Tibial nerve (tissue), 4 donors: ENCODE measurements around the gene PACSIN2. TPM values are rescaled to one million over a fixed set of nuclear protein-coding genes. Genes with fewer than 3 reads are reported as not detected.
A peak's percentile ranks its signal among the peaks of the same experiment; 100 is the strongest.

Experiments
- DNase-seq, 2 donors: peaks; one replicate each; pipeline ENCODE4 v3.0.0-alpha.2; 2019; ENCODE audit warnings: low spot score in 2 of 2
- H3K27ac ChIP-seq, 4 donors: fragments of 200-600 bp; sonication (generic) in 3 of 4; one replicate each; pipeline ENCODE4 v1.5.1; 2017 to 2019; ENCODE audit warnings: mild to moderate bottlenecking in 1 of 4
- H3K27me3 ChIP-seq, 2 donors: fragments of 200-600 bp; sonication (generic) in 1 of 2; one replicate each; pipeline versions ENCODE4 v1.5.1 to v1.6.0; 2017 to 2019
- H3K36me3 ChIP-seq, 3 donors: fragments of 200-600 bp; sonication (generic); one replicate each; pipeline ENCODE4 v1.5.1; 2018 to 2019
- H3K4me1 ChIP-seq, 4 donors: fragments of 200-600 bp; sonication (generic) in 3 of 4; one replicate each; pipeline ENCODE4 v1.5.1; 2017 to 2019
- H3K4me3 ChIP-seq, 4 donors: fragments of 200-600 bp; sonication (generic) in 3 of 4; one replicate each; pipeline ENCODE4 v1.5.1; 2017 to 2019; ENCODE audit warnings: mild to moderate bottlenecking in 1 of 4, moderate library complexity in 1 of 4
- H3K9me3 ChIP-seq, 4 donors: fragments of 200-600 bp; sonication (generic) in 3 of 4; one replicate each; pipeline ENCODE4 v1.5.1; 2017 to 2019
- CTCF ChIP-seq, 5 experiments: fragments of 200-600 bp in 3 of 5; fragments of 450-650 bp in 2 of 5; sonication (generic) in 3 of 5; IDR thresholded peaks; one replicate each; pipeline ENCODE4 v1.5.1; 2016 to 2019; ENCODE audit warnings: antibody characterized with exemption in 5 of 5, mild to moderate bottlenecking in 3 of 5, moderate library complexity in 2 of 5
- EP300 ChIP-seq, 2 donors: sonication (generic); formaldehyde crosslinking; IDR thresholded peaks; one replicate each; pipeline ENCODE4 v1.6.1; 2017; ENCODE audit warnings: antibody characterized with exemption in 2 of 2, mild to moderate bottlenecking in 1 of 2
- POLR2A ChIP-seq, 2 donors: fragments of 450-650 bp; IDR thresholded peaks; one replicate each; pipeline ENCODE4 v1.6.1; 2017; ENCODE audit warnings: antibody characterized with exemption in 2 of 2, mild to moderate bottlenecking in 2 of 2, moderate library complexity in 2 of 2
- WGBS, 2 donors: methylation state at CpG; one replicate each; pipeline ENCODE4 v1.1.5; 2018; 5-methylcytosine and 5-hydroxymethylcytosine counted together
- total RNA-seq, 4 donors: library from RNA; depleted of rRNA; stranded (reverse); fragments of >200 nt; gene quantifications; one replicate each; pipeline ENCODE4 v1.1.0, GENCODE V29; 2016

The PACSIN2 gene
- total RNA-seq, 4 donors from 2014 or later = 45.9 to 78.2 (median 59.0) TPM

DNA sequence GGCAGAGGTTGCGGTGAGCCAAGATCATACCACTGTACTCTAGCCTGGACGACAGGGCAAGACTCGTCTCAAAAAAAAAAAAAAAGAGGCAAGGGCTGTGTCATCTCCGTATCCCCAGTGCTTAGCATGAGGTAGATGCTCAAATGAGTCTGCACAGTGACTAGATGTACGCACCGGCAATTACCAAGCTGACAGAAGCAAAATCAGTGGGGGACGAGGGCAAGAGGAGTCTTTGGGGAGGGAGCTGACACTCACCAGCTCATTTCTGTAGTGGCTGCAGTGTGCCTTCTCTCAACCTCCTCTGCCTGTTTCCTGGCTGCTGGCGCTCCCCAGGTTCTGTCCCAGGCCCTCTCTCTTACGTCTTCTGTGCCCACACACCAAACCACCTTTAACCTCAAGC lies 69.9 kb downstream of the PACSIN2 start:
- H3K4me1 ChIP-seq = peaks cover 0 to 89% (median 39%) of the 10 kb centered on the region in 4 donors

GRCh38 chr22:42944409-42944808 lies 70.5 kb downstream of the PACSIN2 start:
- DNase-seq = no peak
- Histone ChIP-seq H3K27me3 (no peaks in the 10 kb centered on the region), H3K4me3 (no peak overlapping the region), H3K9me3 (no peaks in the 10 kb centered on the region), H3K4me1 (peaks cover 0 to 89% (median 45%) of the 10 kb centered on the region in 4 donors), H3K36me3 (no peaks in the 10 kb centered on the region), H3K27ac (peak overlapping the region in 2 of 4 donors; percentile 68 to 78)
- no peak for TF ChIP-seq POLR2A (IDR thresholded peaks at IDR 0.05)
- peak; percentile 46 to 66 for TF ChIP-seq EP300 (IDR thresholded peaks at IDR 0.05)
- WGBS, 2 donors = 61 to 65% methylated on average over 5 of the region's 5 CpGs

More for the DNA sequence above, 69.9 kb downstream of the PACSIN2 start:
- 82 to 92% methylated on average over 9 of the region's 9 CpGs for WGBS, 2 donors
- TF ChIP-seq EP300 (IDR thresholded peaks at IDR 0.05) (no peak), CTCF (IDR thresholded peaks at IDR 0.05) (no peak), POLR2A (IDR thresholded peaks at IDR 0.05) (no peak)
- no peak for DNase-seq
- Histone ChIP-seq H3K27ac (peak overlapping the region in 2 of 4 donors; percentile 33 to 67), H3K36me3 (no peaks in the 10 kb centered on the region), H3K27me3 (no peaks in the 10 kb centered on the region), H3K4me3 (no peak overlapping the region), H3K9me3 (no peaks in the 10 kb centered on the region)

DNA sequence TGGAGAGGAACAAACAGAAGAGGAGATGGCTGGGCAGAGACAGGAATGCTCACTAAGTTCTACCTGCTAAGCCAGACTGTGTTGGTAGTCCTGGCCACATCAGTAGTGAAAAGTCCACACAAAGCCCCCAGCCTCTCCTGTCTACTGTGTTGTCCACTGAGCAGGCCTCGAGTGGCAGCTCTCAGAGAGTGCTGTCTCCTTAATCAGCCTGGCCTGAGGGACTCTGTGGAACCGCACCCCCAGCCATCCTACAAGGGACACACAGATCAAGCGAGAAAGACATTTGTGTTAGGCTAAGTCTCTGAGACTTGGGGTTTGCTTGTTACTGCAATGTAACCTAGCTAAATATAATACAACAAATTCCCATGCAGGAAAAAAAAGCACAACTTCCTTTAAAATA lies 71.0 kb downstream of the PACSIN2 start:
- no peak for DNase-seq
- Histone ChIP-seq H3K4me3 (no peak overlapping the region), H3K36me3 (no peaks in the 10 kb centered on the region), H3K27ac (peak overlapping the region in 3 of 4 donors; percentile 5 to 78 (median 68)), H3K4me1 (peaks cover 0 to 89% (median 49%) of the 10 kb centered on the region in 4 donors), H3K9me3 (no peaks in the 10 kb centered on the region), H3K27me3 (no peaks in the 10 kb centered on the region)
- TF ChIP-seq CTCF (IDR thresholded peaks at IDR 0.05) (no peak), POLR2A (IDR thresholded peaks at IDR 0.05) (no peak), EP300 (IDR thresholded peaks at IDR 0.05) (no peak)
- 64 to 68% methylated on average over 3 of the region's 3 CpGs for WGBS, 2 donors

- DNase-seq = no peak
- no peak for TF ChIP-seq EP300 (IDR thresholded peaks at IDR 0.05)
- TF ChIP-seq CTCF (IDR thresholded peaks at IDR 0.05) = no peak
- no peak for TF ChIP-seq POLR2A (IDR thresholded peaks at IDR 0.05)
- Histone ChIP-seq H3K4me3 (no peak overlapping the region), H3K4me1 (peaks cover 0 to 89% (median 50%) of the 10 kb centered on the region in 4 donors), H3K27me3 (no peaks in the 10 kb centered on the region), H3K9me3 (no peaks in the 10 kb centered on the region), H3K36me3 (no peaks in the 10 kb centered on the region), H3K27ac (peak overlapping the region in 1 of 4 donors; percentile 68)
- WGBS, 2 donors = 46 to 56% methylated on average over 2 of the region's 2 CpGs
These were observed 72.6 kb downstream of the PACSIN2 start for GRCh38 chr22:42942351-42942750.

- no peaks in the 10 kb centered on the region for H3K36me3 ChIP-seq
- H3K4me3 ChIP-seq = no peak overlapping the region
- peaks cover 0 to 89% (median 57%) of the 10 kb centered on the region in 4 donors for H3K4me1 ChIP-seq
- DNase-seq = no peak
- H3K9me3 ChIP-seq = no peaks in the 10 kb centered on the region
- H3K27ac ChIP-seq = peak overlapping the region; percentile 24 to 84 (median 72)
- WGBS, 2 donors = 55 to 62% methylated on average over 12 of the region's 12 CpGs
- no peaks in the 10 kb centered on the region for H3K27me3 ChIP-seq
- no peak for TF ChIP-seq CTCF (IDR thresholded peaks at IDR 0.05)
- TF ChIP-seq POLR2A (IDR thresholded peaks at IDR 0.05) = no peak
- peak in 1 of 2 donors; percentile 39 for TF ChIP-seq EP300 (IDR thresholded peaks at IDR 0.05)
These were observed 74.9 kb downstream of the PACSIN2 start for GRCh38 chr22:42939941-42940653.
